T47D (cell line): ENCODE measurements around the gene TSPYL6.
A peak's percentile ranks its signal among the peaks of the same experiment; 100 is the strongest.
"Not testable (repeated sequence)": the region's sequence is repeated elsewhere in the genome, so short reads cannot be mapped to it uniquely, and the experiment has no call there.

Experiments
- DNase-seq, 2 experiments: peaks; one replicate each; pipeline versions ENCODE4 v3.0.0 to v3.0.0-alpha.2; 2011 to 2012; ENCODE audit warnings: low read depth in 1 of 2, low spot score in 1 of 2
- JUND ChIP-seq: IDR thresholded peaks from 2 replicates; pipeline ENCODE4 v1.6.1; 2012; ENCODE audit warnings: low read depth
- in situ Hi-C: cut with HindIII; loops from 2 replicates; pipeline ENCODE4 v1.10.0; 2016; ENCODE audit warnings: low sequenced_read_pairs, low pct_unique_long_range_greater_than_20kb

The TSPYL6 gene

DNA sequence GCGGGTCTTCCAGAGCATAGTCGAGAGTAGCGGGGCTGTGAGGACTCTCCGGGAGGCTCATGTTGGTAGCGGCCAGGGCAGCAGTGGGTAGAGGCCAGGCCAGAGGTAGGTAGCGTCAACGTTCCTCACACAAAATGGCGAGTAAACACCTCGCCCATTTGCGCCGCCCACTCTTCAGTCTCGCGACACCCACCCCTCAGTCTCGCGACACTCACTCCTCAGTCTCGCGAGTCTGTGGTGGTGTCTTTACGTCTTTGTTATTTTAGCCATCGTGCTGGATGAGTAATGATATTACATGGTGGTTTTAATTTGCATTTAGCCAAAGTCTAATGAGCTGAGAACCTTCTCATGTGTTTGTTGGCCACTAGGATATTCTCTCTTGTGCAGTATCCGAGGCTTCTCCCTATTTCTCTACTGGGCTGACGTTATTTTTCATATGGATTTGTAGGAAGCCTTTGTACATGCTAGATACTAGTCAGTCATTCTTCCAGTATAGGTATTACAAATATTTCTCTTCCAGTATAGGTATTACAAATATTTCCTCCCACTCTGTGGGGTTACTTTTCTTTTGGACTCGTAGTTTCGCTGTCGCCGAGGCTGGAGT lies at the start of gene TSPYL6:
TSPYL6 (minus strand) TSS at position 139 of the 604 bp plus-strand sequence; CDS start at position 61, 78 bp downstream.
- in situ Hi-C loops = no loop called here
- DNase-seq = no peak
- TF ChIP-seq JUND = no peak

GRCh38 chr2:54303631-54304030 lies 47.6 kb upstream of the TSPYL6 start:
- no peak for TF ChIP-seq JUND
- no peak for DNase-seq
- in situ Hi-C loops = no loop called here

DNA sequence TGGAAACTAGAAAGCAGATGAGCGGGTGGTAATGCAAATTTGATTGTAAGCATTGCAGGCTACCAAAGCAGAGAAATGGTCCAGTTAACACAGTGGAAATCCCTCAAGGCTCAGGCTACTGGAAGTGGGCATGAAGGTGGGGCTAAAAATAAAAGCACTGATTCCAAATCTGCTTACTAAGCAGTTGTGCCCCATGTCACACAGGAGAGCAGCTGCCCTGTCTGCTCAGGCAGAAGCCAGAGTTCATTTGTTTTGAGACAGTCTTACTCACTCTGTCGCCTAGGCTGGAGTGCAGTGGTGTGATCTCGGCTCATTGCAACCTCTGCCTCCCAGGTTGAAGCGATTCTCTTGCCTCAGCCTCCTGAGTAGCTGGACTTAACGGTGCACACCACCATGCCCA lies 42.5 kb upstream of the TSPYL6 start:
- TF ChIP-seq JUND = no peak
- in situ Hi-C loops = no loop called here

DNA sequence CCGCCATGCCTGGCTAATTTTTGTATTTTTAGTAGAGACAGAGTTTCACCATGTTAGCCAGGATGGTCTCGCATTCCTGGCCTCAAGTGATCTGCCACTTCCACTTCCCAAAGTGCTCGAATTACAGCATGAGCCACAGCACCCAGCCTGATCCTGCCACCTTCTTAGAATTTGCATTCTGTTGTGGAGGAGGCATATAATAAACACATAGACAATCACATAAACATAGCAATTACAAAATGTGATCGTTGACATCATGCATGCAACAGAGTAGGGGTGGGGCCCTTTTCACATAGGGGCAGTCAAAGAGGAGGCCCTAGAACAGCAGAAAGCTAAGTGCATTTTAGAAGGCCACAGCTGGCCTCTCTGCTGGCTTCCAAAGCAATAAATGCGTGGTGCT lies 39.9 kb upstream of the TSPYL6 start:
- no peak for TF ChIP-seq JUND
- no peak for DNase-seq
- in situ Hi-C loops = no loop called here

More for the DNA sequence above, 42.5 kb upstream of the TSPYL6 start:
- DNase-seq = no peak

DNA sequence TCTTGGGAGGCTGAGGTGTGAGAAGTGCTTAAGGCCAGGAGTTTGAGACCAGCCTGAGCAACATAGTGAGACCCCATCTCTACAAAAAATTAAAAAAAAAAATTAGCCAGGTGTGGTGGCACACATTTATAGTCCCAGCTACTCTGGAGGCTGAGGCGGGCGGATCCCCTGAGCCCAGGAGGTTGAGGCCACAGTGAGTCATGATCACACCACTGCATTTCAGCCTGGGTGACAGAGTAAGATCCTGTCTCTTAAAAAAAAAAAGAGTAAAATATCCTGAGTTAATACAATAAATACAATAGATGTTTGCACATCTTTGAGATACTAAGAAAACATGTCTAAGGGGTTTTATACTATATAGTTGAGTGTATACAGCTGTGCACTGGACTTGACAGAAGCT lies 38.6 kb upstream of the TSPYL6 start:
- DNase-seq, in situ Hi-C loops: not testable (repeated sequence)

- in situ Hi-C loops = no loop called here
- TF ChIP-seq JUND = no peak
- DNase-seq = no peak
These were observed 34.5 kb upstream of the TSPYL6 start for GRCh38 chr2:54290356-54291025.

GRCh38 chr2:54289917-54290316 lies 33.9 kb upstream of the TSPYL6 start:
- DNase-seq = no peak
- in situ Hi-C loops = no loop called here
- no peak for TF ChIP-seq JUND

DNA sequence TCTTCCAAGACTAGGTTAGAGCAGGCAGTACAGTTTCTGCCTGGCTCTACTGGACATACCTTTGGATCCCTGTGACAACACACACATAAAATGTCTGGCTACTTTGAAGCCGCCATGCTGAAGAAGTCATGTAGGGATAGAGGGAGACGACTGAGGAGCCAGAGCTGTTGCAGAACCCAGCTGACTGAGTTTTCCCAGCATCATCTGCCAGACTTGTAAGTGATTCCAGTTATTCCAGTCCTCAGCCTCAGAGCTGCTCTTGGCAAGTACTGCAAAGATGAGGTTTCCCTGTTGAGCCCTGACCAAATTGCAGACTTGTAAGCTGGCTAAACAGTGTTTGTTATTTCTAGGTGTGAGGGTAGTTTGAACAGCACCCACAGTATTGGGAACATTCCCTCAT lies 31.5 kb upstream of the TSPYL6 start:
- no peak for TF ChIP-seq JUND
- in situ Hi-C loops = no loop called here
- DNase-seq = peak in 1 of 2 experiments; percentile 54

- TF ChIP-seq JUND = no peak
- no peak for DNase-seq
- in situ Hi-C loops = no loop called here
These were observed 29.4 kb upstream of the TSPYL6 start for GRCh38 chr2:54285451-54285850.

- TF ChIP-seq JUND = no peak
- no peak for DNase-seq
- in situ Hi-C loops = no loop called here
These were observed 28.8 kb upstream of the TSPYL6 start for GRCh38 chr2:54284826-54285225.

DNA sequence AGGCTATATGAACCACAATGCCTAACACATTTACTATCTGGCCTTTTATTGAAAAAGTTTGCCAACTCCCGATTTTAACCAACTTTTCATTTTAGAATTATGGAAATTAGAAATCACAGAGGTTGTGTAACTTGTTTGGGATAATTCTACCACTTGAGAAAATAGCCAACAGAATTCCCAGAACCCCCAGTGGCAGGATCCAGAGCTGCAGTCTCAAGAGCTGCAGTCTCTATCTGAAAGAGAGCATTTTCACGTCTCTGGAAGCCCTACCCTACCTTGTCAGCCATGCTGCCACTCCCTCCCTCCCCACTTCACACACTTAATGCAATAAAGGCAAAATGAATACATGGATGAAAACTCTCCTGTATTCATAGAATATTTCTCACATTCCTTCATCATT lies 23.4 kb upstream of the TSPYL6 start:
- TF ChIP-seq JUND = no peak
- in situ Hi-C loops = no loop called here
- DNase-seq = no peak

DNA sequence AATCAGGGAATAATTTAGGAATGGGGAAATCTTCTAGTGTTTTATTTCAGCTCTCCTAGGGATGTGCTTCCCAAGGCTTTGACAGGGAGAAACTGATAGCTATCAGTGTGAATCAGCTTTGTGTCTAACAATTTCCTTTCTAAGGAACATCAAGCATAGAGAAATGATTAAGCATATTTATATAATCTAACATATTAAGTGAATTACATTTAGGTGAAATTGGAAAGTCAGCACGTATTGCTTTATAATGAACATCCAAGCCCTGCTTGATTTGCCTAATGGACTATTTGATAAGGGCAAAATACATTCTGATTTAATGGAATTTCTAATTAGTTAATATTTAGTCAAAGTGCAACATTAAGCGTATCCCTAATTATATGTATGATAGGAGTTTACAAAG lies 19.5 kb upstream of the TSPYL6 start:
- in situ Hi-C loops = no loop called here
- no peak for TF ChIP-seq JUND
- DNase-seq = no peak

- TF ChIP-seq JUND = no peak
- in situ Hi-C loops = no loop called here
- no peak for DNase-seq
These were observed 18.8 kb upstream of the TSPYL6 start for GRCh38 chr2:54274781-54275242.

- no peak for DNase-seq
- in situ Hi-C loops = no loop called here
- TF ChIP-seq JUND = no peak
These were observed 16.0 kb upstream of the TSPYL6 start for GRCh38 chr2:54271843-54272627.
